HG02884 (cell line): ENCODE measurements around the gene KCNC4.

Source experiments
- ATAC-seq: cut with Tn5 transposase; IDR thresholded peaks from one replicate; pipeline ENCODE4 v1.9.1; 2021; ENCODE audit warnings: mild to moderate bottlenecking, moderate library complexity; ENCODE audit not compliant: unreplicated experiment

KCNC4 gene

DNA sequence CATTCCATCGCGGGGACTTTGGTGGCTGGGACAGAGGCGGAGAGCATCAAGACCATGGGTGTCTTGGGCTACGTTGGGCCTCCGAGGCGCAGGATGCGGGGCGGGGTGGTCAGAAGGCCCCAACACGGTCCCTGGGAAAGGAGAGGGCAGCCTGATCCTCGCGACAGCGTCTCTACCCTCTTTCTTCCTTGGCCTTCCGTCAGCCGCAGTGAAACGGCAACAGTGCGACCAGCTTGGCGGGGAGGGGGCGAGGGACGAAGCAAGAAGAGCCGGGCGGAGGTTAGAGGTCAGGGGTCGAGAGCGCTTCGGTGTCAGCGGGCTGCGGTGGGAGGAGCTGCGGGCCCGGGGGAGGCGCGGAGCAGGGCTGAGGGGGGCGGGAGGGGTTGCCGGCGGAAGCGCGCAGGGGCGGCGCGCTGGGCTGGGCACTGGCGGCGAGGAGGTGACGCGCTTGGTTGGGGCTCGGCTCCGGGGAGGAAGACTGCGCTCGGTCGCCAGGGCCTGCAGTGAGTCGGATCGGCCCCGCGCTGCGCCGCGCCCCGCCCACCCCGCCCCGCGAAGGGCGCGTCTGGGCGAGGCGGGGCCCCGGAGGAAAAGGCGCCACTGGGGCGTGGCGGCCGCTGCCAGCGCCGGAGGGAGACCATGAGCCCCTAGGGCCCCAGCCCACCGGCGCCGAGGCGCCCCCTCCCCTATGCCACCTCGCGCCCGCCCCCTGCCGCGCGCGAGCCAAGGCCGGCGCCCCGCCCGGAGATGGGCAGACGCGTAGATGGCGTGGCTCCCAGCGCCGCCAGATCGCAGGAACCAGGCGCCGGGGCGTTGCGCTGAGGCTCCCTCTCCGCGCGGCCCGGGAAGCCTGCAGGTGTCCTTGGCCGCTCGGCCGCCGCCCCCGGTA, at the start of gene KCNC4:
TSS of gene KCNC4 (plus strand) at position 600 of the 889 bp plus-strand sequence. CDS start 1,186 bp downstream, outside the sequence.
- ATAC-seq = peak; percentile 73

DNA sequence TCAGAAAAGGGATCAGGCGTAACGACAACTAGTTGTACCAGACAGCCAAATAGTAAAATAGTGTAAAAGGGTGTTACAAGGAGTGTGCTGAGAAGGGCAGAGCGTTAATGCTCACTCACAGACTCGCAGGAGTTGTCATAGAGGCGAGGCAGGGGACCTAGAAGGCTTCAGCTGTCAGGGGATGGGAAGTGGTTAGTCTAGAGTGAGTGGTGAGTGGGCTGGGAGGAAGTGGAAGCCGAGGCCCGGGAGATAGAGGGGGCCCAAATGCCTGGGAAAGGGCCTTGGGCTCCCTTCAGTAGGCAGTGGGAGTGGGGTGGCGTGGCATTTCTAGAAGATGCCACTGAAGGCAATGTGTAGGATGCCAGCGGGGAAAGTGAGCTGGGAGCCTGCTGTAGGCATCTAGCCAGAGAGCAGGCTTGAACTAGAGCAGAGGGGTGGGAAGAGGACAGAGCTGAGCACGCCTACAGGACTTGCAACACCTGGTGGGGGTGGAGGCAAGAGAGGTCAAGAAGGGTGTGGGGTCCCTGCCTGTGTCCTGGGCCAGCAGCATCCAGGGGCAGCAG, 49.5 kb upstream of the KCNC4 start:
- no peak for ATAC-seq

DNA sequence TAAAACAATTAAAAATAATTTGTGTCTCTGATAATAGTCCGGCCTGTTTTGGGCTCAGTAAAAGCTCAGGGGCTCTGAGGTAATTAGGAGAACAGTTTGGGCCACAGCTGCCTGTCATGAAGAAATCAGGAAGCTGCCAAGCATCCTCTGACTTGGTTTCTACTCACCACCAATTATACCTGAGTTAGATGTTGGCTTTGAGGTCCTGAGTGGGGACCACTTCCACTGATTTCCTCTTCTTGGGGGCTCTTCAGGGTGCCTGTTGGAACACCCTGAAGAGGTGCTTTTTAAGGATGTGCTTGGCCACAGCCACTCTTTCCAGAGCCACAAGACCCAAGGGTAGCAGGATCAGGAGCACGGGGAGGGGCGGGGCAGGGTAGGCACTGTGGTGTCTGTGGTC, 48.9 kb upstream of the KCNC4 start:
- ATAC-seq = no peak

DNA sequence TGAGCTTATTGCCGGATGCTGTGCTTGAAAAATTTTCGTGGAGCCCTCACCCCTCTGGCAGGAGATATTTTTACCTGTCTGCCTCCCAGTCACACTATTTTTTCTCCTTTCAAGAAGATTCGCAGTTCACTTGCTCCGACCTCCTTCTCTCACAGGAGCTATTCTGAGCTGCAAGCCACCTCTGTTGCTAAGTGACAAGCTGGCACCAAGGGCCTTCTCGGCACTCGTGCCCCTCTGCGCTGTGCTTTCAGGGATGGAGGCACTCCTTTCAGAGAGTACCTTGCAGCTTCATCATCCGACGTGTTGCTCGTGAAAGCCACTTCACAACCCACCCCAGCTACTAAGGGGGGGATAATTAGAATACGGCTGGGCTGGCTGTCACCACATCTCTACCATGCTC, 48.3 kb upstream of the KCNC4 start:
- ATAC-seq = no peak

DNA sequence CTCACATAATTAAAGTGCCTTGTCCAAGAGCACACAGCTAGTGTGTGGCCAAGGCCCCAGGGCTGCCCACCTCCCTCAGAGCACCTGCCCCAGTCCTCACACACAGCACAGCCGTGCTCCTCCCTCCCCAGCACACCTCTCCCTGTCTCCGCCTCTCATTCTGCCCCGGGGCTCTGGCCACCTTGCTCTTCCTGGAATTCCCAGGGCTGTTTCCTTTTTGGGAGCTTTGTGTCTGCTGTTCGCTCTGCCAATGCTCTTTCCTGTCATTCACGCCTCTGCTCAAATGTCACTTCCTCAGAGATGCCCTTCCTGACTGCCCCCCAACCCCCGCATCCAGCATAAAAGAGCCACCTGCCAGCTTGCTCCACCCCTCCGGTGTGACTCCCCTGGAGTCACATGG, 46.5 kb upstream of the KCNC4 start:
- ATAC-seq = no peak

DNA sequence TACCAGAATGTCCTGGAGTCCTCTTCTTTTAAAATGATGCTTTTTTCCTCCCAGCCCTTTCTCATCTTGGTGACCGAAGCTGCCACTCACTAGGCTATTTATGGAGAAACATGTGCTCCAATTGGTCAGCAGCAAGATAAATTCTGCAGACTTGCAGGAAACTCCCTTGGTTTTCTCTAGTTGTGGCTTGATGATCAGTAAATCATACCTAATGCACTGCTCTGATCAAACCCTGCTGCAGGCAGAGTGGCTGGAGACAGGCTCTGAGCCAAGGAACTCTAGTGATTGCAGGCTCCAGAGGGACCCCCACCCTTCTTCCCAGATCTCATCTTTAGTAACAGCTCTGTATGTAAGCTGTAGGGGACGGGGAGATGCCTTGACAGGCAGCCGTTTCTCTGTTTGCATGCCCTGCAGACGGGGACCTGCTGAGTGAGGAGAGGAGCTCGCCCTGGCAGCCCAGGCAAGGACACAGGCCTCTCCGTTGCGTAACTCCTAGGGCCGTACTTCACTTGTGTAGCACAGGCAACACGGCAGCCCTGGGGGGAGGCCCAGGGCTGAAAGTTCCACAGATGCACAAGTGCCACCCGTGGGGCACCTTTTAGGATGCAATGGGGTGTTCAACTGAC, 45.3 kb upstream of the KCNC4 start:
- no peak for ATAC-seq

DNA sequence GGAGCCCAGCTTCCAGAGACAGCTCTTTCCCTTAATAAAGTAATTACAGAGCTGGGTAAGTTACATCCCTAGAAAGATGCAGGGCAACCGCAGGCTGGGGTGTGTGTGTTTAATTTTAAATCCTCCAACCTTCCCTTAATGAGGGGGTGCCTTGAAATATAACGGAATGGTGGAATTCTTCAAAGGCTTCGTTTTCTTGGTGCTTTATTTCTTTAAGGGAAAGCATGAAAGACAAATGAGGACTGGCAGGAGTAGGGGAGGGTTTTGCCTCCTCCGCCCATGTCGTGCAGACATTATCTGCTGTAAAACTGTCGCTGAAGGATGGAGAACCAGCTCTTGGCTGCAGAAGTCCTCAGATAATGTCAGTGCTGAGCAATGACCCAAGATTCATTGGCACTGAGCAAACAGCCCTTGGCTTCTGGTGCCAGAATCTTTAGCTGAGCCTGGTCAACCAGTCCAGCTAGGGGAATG, 44.3 kb upstream of the KCNC4 start:
- ATAC-seq = no peak

DNA sequence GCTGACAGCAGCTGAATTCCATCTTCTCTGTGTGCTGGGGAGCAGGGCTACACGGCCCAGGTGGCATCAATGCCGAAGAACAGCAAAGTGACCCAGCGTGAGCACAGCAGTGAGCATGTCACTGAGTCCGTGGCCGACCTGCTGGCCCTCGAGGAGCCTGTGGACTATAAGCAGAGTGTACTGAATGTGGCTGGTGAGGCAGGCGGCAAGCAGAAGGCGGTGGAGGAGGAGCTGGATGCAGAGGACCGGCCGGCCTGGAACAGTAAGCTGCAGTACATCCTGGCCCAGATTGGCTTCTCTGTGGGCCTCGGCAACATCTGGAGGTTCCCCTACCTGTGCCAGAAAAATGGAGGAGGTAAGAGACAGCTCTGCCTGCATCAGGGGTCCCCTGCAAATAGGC, 43.3 kb upstream of the KCNC4 start:
- no peak for ATAC-seq

DNA sequence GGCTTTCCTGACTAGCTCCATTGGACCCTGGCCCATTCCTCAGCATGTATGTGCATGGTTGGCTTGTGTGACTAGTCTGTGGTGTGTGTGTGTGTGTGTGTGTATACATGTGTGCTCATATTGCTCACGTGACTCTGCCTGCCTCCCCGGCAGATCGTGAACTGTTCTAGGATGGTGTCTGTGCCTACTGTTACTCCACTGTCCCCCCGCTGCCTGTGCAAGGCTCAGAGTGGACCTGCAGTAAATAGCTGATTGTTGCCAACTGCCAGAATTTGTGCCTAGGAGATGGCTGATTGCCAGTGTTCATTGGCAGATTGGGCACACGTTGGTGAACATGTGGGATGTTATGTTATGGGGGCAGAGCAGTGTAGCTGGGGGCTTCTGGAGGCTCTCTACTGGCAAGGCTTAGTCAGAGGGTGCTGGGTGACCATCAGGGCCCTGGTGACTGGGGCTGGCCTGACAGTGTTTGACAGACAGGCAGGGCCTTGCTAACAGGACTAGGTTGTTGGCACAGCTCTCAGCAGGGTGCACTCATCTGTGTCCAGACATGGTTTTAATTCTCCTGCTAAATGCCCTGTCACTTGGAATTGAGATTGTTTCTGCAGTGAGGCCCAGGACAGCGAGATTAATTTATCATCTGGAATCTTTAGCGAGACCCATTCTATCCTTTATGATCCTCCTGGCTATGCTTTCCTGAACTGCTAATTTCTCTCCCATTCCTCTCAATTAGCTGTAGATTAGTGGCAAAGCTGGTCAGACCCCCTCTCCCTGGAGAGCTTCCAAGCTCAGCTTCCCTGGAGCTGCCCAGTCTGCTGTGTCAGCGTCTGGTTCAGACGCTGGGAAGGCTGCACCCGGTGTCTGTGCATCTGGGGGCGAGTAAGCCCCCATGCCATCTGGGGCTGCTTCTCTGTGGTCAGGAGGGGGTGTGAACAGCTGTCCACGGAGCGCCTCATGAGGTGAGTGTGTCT, 39.1 kb upstream of the KCNC4 start:
- no peak for ATAC-seq

DNA sequence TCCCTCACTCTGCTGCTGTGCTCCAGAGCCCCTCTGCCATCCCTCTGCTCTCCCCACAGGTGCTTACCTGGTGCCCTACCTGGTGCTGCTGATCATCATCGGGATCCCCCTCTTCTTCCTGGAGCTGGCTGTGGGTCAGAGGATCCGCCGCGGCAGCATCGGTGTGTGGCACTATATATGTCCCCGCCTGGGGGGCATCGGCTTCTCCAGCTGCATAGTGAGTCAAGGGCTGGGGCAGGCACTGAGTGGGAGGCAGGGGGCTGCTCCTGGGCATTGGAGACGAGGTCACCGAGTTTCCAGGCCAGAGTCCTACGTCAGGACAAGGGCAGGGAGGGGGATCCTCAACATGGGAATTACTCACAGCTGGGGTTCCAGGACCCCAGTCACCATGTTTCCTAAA, 38.1 kb upstream of the KCNC4 start:
- no peak for ATAC-seq

DNA sequence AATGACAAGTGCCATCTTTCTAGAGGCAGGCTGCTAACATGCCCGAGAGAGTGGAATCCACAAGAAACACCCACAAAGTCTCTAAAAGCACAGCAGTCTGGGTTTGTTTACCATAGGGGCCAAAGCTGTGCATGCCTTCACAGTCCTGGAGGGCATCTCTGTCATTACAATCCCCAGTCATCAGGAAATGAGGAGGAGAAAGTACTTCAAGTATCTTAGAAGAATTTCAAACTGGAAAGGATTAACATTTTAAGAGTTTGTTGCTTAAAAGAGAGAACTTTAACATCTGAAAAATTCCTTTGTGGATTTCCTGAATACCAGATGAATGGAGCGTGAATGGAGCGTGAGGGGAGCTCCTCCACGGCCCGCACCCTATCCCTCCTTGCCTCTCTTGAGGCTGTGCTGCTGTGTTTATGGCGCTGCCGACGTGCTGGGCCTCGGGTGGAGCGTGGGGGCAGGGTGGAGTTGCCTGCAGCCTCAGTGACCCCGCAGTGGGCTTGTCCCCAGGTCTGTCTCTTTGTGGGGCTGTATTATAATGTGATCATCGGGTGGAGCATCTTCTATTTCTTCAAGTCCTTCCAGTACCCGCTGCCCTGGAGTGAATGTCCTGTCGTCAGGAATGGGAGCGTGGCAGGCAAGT, 36.5 kb upstream of the KCNC4 start:
- no peak for ATAC-seq

DNA sequence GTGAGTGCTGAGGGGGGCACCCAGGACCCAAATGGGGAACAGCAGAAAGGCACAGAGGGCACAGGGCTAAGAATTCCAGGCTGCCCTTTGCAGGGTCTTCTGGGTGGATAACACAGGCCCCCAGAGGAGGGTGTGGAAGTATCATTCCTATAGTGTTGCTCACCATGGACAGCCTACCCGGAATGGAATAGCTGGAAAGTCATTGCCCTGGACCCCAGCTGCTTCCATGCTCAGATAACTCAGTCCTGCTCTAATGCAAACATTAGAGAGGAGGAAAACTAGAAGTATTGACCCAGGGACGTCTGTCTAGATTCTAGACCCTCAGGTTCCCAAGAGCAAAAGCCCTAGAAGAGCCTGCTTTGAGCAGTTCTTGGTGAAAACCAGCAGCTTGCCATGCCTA, 35.2 kb upstream of the KCNC4 start:
- no peak for ATAC-seq

DNA sequence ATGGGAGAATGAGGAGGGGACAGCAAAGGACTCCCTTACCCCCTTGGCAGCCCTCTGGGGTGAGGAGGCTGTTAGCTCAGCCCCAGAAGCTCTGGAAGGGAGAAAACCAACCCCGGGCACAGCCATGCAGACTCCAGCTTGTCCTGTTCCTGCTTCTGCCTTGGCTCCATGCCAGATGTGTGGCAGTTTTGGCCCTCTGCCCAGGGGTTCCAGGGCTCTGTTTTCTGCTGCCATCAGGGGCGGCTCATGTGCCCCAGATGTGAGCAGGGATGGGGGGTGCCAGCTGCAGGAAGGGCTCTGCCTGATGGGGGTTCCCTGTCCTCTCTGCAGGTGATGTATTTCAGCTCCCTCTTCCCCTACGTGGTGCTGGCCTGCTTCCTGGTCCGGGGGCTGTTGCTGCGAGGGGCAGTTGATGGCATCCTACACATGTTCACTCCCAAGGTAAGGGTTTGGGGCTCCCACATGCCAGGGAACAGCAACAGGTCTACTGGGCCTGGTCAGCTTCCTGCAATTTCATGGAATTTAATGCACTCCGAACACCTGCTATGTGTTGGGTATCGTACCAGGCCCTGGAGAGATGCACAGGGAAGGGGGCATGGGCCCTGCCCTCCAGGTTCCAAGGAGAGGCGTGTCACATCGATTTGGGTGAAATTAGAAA, 33.7 kb upstream of the KCNC4 start:
- ATAC-seq = no peak

DNA sequence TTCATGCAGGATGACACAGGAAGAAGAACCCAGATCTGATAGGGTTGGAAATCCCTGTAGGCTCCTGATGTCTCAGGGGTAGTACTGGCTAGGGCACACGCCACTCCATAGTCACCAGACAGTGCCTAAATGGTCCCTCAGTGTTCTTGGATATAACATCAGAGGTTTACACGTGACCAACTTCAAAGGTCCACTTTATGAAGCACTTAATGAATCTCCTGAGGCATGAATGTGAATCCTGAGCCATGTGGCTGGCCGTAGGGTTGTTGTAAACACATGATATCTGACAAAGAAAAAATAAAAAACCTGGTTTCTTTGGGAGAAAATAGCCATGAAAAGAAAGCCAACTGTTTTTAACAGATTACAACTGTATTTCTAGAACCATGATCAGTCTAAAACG, 32.3 kb upstream of the KCNC4 start:
- no peak for ATAC-seq

DNA sequence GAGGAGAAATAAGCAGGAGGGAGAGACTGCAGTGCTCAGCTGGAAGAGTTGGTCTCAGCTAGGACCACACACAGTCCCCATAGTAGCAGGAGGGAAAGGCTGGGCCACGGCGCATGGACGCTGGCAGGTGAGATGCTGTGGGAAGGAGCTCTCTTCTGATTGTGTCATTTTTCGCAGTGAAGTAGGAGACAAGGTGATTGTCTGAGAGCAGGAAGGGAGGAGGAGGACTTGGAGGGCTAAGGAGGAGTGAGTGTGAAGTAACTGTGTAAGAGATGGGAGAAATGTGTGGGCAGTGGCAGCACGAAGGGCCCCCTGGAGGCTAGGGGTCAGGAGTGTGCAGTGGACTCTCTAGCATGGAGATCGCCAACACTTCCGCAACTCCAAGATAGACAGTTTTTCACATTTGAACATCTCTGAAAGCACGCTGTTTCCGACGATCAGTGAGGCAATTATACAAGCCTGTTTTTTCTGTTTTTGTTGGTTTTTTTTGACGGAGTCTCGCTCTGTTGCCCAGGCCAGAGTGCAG, 26.4 kb upstream of the KCNC4 start:
- no peak for ATAC-seq

DNA sequence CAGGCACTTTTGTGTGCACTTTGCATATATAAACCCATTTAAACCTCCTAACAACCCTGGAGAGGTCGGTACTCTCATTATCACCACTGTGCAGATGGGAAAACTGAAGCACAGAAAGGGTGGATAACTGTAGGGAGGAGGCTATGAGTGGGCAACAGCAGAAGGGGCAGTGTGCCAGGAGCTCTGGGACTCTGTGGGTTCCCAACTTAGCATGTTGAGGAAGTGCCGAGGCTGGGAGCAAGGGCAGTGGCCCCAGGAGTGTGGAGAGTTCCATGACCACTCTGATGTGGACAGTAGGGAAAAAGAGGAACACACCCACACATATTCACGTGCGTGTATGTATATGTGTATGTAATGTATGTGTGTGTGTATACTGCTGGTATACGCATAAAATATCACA, 25.7 kb upstream of the KCNC4 start:
- ATAC-seq = no peak

DNA sequence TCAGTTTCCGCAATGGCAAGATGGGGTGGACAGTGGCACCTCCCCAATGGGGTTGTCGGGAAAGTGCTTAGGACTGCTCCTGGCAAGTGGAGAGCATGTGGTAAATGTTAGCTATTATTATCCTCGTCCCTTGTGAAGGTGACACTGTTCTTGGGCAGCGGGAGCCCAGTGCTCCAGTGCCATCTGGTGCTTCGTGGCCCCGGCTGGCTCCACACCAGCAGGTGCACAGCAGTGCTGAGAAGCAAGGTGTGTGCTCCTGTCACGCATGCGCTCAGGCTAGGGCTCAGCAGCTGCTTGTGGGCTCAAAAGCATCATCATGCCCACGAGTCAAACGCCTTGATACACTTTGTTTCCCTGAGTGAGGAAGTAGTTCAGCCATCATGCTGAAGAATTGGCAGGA, 24.9 kb upstream of the KCNC4 start:
- ATAC-seq = no peak

DNA sequence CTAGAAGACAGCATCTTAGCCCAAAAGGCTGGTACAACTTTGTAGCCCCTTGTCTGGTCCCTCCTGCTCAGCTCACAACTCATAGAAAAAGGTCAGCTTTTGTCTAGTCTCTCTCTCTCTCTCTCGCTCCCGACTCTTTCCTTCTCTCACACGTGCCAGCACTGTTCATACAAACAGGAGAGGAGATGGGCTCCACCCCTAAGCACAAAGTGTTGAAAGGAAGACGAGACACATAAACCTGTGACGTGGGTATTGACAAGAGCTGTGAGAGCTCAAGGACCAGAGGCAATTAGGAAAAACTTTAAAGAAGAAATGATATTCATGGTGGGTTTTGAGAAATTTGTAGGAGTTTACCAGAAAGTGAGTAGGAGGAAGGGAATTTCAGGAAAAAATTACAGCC, 23.6 kb upstream of the KCNC4 start:
- no peak for ATAC-seq

DNA sequence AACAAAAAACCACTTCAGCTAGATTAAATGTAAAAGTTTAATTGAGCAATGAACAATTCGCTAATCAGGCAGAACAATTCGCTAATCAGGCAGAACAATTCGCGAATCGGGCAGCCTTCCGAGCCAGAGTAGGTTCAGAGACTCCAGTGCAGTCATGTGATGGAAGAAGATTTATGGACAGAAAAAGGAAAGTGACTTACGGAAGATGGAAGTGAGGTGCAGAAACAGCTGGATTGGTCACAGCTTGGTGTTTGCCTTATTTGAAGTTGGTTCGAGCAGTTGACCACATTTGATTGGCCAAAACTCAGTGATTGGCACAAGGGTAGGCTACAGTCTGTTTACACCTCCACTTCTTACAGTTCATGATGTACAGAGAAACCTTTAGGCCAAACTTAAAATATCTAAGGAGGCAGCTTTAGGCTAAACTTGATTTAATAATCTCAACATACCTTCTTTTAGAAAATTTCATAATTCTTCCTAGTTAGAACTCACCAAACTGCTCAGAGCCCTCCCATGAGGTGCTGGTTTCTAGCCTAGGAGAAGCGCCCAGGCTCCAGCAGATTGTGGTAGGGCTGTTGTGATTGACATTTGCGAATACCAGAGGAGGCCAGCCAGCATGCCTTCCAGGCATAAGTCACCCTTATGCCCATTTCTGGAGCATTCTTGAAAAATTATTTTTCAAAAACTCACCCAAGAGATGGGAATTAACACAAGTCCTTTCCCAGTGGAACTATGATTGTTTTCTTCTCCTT, 22.8 kb upstream of the KCNC4 start:
- ATAC-seq = no peak
